Measurements from ENCODE around the gene TLR4.

Gene TLR4

GRCh38 chr9:117672369-117672768 lies 31.8 kb upstream of the TLR4 start:
- H3K27ac ChIP-seq (ENCODE audit: low read depth, low read length): no peak overlapping the region

GRCh38 chr9:117677572-117677971 lies 26.6 kb upstream of the TLR4 start:
- Histone ChIP-seq H3K27me3 (ENCODE audit: low read length) (no peaks in the 10 kb centered on the region), H2AFZ (ENCODE audit: low read depth, low read length, severe bottlenecking) (no peak overlapping the region), H4K20me1 (ENCODE audit: low read depth, low read length) (no peaks in the 10 kb centered on the region), H3K9me2 (replicated peaks; ENCODE audit: insufficient read depth, low read length) (no peaks in the 10 kb centered on the region), H3K4me3 (ENCODE audit: insufficient read depth, low read length, poor library complexity, severe bottlenecking) (no peak overlapping the region), H3K36me3 (ENCODE audit: low read length) (no peaks in the 10 kb centered on the region), H3K9me3 (ENCODE audit: insufficient read depth, low read length) (no peaks in the 10 kb centered on the region), H3K4me2 (ENCODE audit: low read depth, low read length, poor library complexity, severe bottlenecking) (no peak overlapping the region), H3K79me2 (ENCODE audit: insufficient read depth, low read length) (no peaks in the 10 kb centered on the region), H3K27ac (ENCODE audit: low read depth, low read length) (no peak overlapping the region), H3K9ac (ENCODE audit: low read length) (no peak overlapping the region), H3F3A (ENCODE audit: insufficient read depth) (no peaks in the 10 kb centered on the region)
- TF ChIP-seq EZH2phosphoT487 (conservative IDR thresholded peaks at IDR 0.05; ENCODE audit: low read length) (no peak), CTCF (IDR thresholded peaks at IDR 0.05; ENCODE audit: insufficient read depth, low read length, poor library complexity, severe bottlenecking) (no peak)

More at GRCh38 chr9:117672369-117672768, 31.8 kb upstream of the TLR4 start:
- H3K27me3 ChIP-seq (ENCODE audit: low read length): no peaks in the 10 kb centered on the region
- H3K4me2 ChIP-seq (ENCODE audit: low read depth, low read length, poor library complexity, severe bottlenecking): no peak overlapping the region
- H3K36me3 ChIP-seq (ENCODE audit: low read length): no peaks in the 10 kb centered on the region
- H3F3A ChIP-seq (ENCODE audit: insufficient read depth): no peaks in the 10 kb centered on the region
- TF ChIP-seq EZH2phosphoT487 (conservative IDR thresholded peaks at IDR 0.05; ENCODE audit: low read length) (no peak), CTCF (IDR thresholded peaks at IDR 0.05; ENCODE audit: insufficient read depth, low read length, poor library complexity, severe bottlenecking) (no peak)
- no peak overlapping the region for H3K4me3 ChIP-seq (ENCODE audit: insufficient read depth, low read length, poor library complexity, severe bottlenecking)
- no peaks in the 10 kb centered on the region for H3K9me2 ChIP-seq (replicated peaks; ENCODE audit: insufficient read depth, low read length)
- no peaks in the 10 kb centered on the region for H3K79me2 ChIP-seq (ENCODE audit: insufficient read depth, low read length)
- no peaks in the 10 kb centered on the region for H4K20me1 ChIP-seq (ENCODE audit: low read depth, low read length)
- H3K9me3 ChIP-seq (ENCODE audit: insufficient read depth, low read length): no peaks in the 10 kb centered on the region
- H3K9ac ChIP-seq (ENCODE audit: low read length): no peak overlapping the region
- H2AFZ ChIP-seq (ENCODE audit: low read depth, low read length, severe bottlenecking): no peak overlapping the region

DNA sequence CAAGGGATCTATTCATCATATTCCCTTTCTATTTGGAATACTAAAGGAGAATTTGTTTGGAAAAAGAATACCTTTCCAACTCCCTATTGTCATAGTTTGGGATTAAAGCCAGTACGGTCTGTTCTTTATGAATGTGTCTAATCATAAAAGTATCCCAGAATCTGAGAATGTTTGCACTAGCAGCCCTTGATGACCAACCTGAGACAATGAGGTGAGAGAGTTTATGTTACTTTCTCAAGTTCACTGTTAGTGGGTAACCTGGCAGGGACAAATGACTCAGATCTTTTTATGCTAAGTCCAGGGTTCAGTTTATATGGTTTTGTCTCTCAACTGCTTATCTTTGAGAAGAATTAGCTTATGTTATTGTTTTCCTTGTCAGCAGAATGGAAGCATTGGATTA lies 25.3 kb upstream of the TLR4 start:
- Histone ChIP-seq H3K79me2 (ENCODE audit: insufficient read depth, low read length) (no peaks in the 10 kb centered on the region), H3K9me3 (ENCODE audit: insufficient read depth, low read length) (no peaks in the 10 kb centered on the region), H3K9ac (ENCODE audit: low read length) (no peak overlapping the region), H3K4me3 (ENCODE audit: insufficient read depth, low read length, poor library complexity, severe bottlenecking) (no peak overlapping the region), H2AFZ (ENCODE audit: low read depth, low read length, severe bottlenecking) (no peak overlapping the region), H3F3A (ENCODE audit: insufficient read depth) (no peaks in the 10 kb centered on the region), H4K20me1 (ENCODE audit: low read depth, low read length) (no peaks in the 10 kb centered on the region), H3K27ac (ENCODE audit: low read depth, low read length) (no peak overlapping the region), H3K36me3 (ENCODE audit: low read length) (no peaks in the 10 kb centered on the region), H3K9me2 (replicated peaks; ENCODE audit: insufficient read depth, low read length) (no peaks in the 10 kb centered on the region), H3K4me2 (ENCODE audit: low read depth, low read length, poor library complexity, severe bottlenecking) (no peak overlapping the region), H3K27me3 (ENCODE audit: low read length) (no peaks in the 10 kb centered on the region)
- TF ChIP-seq EZH2phosphoT487 (conservative IDR thresholded peaks at IDR 0.05; ENCODE audit: low read length): no peak
- no peak for TF ChIP-seq CTCF (IDR thresholded peaks at IDR 0.05; ENCODE audit: insufficient read depth, low read length, poor library complexity, severe bottlenecking)
